Activated CD4-positive, alpha-beta T cell treated with anti-CD3 and anti-CD28 coated beads, Interleukin-2, Interleukin-6, amounts not matched to agents 100 ng/mL and 50 ng/mL, durations not matched to agents 16 hours and 8 hours (primary cell): ENCODE results near the gene ULBP3.

Experiments
- DNase-seq: peaks from one replicate; pipeline ENCODE4 v3.0.0-alpha.2; 2020

The ULBP3 gene

DNA sequence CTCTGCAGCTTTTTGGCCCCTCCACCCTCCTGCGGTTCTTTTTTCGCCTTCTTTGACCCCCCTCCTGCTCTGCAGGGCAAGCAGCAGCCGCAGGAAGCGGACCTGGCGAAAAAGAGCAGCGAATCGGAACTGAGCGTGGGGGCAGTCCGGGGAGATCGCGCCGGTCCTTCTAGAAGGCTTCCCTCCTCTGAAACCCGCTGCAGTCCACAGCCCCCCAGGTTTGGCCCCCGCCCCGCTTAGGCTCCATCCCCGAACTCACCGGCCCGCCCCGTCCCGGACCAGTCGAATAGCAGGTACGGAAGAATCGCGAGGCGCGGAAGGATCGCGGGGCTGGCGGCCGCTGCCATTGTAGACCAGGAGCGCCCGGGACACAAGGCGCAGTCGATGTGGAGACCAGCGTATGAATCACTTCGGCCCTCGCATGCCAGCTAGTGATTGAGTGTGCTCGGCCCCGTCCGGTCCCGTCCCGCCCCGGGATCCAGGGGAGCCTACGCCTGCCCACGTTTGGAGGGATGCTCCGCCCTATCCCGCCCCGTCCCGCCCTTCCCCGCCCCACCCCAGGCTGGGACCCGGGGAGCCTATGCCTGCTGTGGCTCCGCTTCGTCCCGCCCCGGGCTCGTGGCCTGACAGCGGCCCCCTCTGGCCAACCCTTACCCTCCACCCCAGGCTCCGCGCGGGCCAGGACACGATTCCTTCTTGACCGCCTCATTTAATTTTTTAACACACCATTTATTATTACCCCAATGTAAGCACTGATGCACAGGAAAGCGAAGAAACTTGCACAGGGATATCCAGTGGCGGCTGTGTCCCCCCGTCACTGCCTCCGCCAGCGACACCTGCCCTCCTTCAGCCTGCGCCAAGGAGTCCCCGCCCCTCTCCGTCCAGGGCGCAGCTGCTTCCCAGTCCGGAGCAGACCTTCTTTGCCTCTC is at the start of gene ULBP3:
Gene ULBP3, minus strand, starts transcription at position 402 of the 929 bp plus-strand sequence. Its CDS starts 55 bp downstream, at position 347.
- DNase-seq: peak; percentile 85

GRCh38 chr6:150118627-150119026 is 49.7 kb upstream of the ULBP3 start:
- DNase-seq: no peak

DNA sequence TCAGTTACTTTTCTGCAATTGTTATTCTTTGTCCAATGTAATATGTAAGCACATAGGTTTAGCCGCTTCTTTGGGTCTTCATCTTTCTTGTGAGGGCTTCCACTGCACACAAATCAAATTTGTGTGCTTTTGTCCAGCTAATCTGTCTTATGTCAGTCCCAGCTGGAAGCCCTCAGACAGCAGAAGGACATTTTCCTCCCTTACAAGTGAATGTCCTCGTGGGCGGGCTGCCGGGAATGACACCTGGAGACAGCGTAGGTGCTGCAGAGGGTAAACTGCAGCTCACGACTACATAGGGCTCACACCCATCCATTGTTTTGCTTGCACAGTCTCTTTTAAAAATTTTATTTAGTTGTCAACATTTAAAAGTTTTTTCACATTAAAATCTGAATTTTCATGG is 49.3 kb upstream of the ULBP3 start:
- no peak for DNase-seq

GRCh38 chr6:150116200-150116800 is 47.4 kb upstream of the ULBP3 start:
- no peak for DNase-seq

GRCh38 chr6:150115769-150116168 is 46.8 kb upstream of the ULBP3 start:
- DNase-seq: no peak

- no peak for DNase-seq
Observed at GRCh38 chr6:150112233-150112632, 43.3 kb upstream of the ULBP3 start.

- no peak for DNase-seq
Observed at GRCh38 chr6:150102750-150103270, 33.9 kb upstream of the ULBP3 start.

DNA sequence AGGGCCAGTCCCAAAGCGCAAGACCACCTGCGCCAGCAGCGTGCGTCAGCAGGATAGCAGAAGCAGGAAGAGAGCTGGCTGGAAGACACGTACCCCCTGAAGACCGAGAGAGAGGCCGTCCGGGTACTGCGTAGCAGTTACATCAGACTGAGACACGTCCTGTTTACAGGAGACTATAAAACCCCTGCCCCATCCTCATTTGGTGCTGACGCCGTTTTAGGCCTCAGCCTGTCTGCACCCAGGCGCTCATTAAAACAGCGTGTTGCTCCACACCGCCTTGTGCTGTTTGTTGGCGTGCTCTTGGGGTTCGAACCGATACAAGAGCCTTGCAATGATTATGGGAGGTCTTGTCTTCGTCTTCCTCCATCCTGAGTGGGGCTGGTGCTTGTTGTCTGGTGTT is 31.8 kb upstream of the ULBP3 start:
- no peak for DNase-seq

GRCh38 chr6:150099953-150100352 is 31.0 kb upstream of the ULBP3 start:
- no peak for DNase-seq

- no peak for DNase-seq
Observed at GRCh38 chr6:150099546-150099945, 30.6 kb upstream of the ULBP3 start.

DNA sequence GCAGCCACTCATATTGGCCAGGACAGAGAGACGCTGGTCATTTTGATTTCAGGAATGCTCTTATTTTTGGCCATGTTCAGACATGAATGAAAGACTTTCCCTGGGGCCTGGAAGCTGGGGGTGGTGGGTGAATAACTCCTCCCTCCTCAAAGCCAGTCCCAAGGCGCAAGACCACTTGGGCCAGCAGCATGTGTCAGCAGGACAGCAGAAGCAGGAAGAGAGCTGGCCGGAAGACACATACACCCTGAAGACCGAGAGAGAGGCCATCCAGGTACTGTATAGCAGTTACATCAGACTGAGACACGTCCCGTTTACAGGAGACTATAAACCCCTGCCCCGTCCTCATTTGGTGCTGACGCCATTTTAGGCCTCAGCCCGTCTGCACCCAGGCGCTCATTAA is 29.2 kb upstream of the ULBP3 start:
- no peak for DNase-seq

DNA sequence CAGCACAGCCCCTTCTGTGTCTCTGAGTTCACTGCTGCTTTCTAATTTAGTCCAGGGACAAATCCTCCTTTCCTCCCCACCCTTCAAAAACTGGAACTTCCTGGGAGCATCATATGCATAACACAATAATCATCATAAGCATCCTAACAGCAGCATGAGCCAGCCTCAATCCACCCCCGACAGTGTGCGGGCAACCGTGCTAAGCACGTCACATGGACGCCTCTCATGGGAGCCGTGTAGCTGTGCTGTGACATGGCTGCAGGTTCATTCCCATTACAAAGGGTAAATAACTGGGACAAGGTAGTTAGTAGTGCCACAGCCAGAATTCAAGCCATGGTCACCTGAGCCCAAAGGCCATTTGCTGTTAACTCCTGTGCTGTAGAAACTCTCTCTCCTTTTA is 24.5 kb upstream of the ULBP3 start:
- no peak for DNase-seq

DNA sequence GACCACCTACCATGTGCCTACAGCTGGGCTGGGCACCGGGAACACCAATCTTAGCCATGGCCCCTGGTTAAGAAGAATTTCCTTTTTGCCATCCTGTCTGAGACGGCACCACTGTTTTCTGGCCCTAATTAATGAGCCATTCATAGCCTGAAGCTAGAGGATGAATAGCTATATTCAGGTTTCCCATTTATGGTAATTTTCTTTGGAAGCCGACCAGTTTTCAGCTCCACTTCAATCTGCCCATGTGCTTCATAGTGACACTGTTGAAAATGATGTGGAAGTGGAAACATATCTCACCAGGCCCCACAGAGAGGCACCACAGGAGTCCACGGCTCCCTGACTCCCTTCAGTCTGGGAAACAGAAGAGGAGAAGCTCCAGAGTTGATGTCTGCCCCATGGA is 22.6 kb upstream of the ULBP3 start:
- no peak for DNase-seq

DNA sequence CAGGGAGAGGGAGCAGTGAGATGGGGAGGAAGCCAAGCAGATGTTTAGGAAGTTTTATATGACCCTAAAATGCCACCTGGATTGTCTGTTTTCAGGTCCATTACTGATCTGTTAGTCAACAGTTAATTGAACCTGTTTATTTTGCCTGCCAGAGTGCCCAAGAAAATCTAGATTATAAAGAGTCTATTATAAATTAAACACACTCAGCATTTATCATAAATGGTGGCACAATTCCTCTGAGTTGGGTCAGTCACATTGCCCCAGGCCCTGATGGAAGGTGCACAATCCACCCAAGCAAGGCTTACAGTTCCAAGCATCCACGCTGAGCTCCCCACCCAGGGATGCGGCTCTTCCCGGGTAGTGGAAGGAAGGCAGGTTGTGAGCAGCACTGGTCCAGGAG is 21.4 kb upstream of the ULBP3 start:
- DNase-seq: no peak

DNA sequence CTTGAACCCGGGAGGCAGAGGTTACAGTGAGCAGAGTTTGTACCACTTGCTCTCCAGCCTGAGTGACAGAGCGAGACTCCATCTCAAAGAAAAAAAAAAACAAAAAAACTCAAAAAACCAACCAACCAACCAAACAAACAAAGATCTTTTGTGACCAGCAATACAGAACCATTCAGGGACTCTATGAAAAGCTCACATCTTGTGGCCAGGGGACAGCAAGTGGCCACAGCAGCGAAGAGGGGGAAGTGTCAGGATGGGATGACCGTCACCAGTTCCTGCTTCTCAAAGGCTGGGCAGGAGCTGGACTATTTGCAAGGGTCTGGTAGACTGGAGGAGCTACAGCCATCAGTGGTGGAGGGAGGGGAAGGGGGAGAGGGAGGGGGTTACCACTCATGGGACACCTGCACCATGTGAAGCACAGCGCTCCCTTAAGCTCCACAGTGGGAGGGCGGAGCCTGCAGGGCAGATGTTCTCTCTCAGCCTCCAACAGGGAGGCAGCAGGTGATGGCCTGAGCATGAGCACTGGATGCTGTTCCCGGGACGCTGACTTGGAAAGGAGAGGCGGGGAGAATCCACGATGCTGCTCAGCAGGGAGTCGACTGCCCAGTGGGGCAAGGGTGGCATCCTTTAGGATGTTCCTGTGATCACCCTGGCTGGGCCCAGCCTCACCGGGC is 19.7 kb upstream of the ULBP3 start:
- DNase-seq: no peak

GRCh38 chr6:150087336-150087735 is 18.4 kb upstream of the ULBP3 start:
- DNase-seq: no peak

DNA sequence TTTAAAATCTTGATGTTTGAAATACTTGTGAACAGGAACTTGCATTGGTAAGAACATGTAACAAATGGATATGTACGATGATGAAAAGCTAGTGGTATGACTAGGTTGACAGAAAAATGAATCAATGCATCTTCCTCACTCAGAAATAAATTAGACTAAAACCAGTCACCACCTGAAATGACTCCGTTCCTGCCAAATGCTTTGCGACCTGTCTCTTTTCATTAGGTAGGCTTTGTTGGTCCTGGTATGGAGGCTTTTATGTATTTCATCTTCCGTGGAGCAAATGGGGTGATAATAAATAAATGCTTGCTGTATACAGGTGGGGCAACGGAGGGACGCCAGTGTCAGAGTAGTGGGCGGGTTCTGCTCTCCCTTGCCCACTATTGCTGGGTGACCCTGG is 17.1 kb upstream of the ULBP3 start:
- DNase-seq: no peak

- no peak for DNase-seq
Observed at GRCh38 chr6:150084426-150084825, 15.5 kb upstream of the ULBP3 start.

- DNase-seq: no peak
Observed at GRCh38 chr6:150083839-150084238, 14.9 kb upstream of the ULBP3 start.

DNA sequence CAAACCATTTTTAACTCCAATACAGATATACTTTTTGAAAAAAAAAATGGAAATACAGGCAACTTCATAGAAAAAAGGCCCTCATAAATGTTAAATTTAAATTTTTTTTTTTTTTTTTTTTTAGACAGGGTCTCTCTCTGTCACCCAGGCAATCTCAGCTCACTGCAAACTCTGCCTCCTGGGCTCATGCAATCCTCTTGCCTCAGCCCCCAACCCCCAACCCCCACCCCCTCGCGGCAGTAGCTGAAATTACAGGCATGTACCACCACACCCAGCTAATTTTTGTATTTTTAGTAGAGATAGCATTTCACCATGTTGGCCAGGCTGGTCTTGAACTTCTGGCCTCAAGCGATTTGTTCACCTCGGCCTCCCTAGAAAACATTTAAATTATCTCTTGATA is 12.8 kb upstream of the ULBP3 start:
- DNase-seq: no peak

DNA sequence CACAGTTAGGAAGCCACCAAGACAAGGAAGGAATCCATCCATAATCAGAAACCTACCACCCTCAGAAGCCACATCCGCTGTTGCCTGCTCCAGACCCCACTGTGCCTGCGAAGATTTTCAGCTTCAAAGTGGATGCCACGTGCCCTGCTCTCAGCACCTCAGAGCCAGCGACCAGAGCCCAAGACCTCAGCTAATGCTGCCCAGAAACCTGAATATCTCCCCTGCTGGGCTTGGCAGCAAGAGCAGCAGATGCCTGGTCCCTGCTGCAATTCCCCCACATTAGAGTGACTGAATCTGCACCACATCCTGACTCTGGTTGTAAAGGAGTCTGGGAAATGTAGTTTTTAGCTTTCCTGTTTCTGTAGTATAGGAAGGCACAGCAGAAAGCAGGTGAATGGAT is 10.7 kb upstream of the ULBP3 start:
- peak; percentile 23 for DNase-seq

GRCh38 chr6:150078788-150079187 is 9.9 kb upstream of the ULBP3 start:
- no peak for DNase-seq

- peak; percentile 42 for DNase-seq
Observed at GRCh38 chr6:150076196-150076893, 7.4 kb upstream of the ULBP3 start.
